DOHH2 (cell line): ENCODE results near the gene TMEM79.
A peak's percentile ranks its signal among the peaks of the same experiment; 100 is the strongest.

Source experiments
- H3F3A ChIP-seq: fragments of 200-600 bp; sonication (generic), shearing (Covaris generic); 2 replicates; pipeline ENCODE4 v1.6.0; 2016; ENCODE audit warnings: antibody characterized with exemption, mild to moderate bottlenecking; ENCODE audit not compliant: control insufficient read depth, insufficient read depth
- H3K27ac ChIP-seq: fragments of 200-600 bp; sonication (generic); 2 replicates; pipeline ENCODE4 v1.5.1; 2014; ENCODE audit warnings: low read depth, mild to moderate bottlenecking, low read length, moderate library complexity
- H3K27me3 ChIP-seq: fragments of 200-600 bp; sonication (generic); 2 replicates; pipeline ENCODE4 v1.6.1; 2014; ENCODE audit warnings: mild to moderate bottlenecking, low read length, mixed read lengths; ENCODE audit not compliant: control insufficient read depth
- H3K36me3 ChIP-seq: fragments of 200-600 bp; sonication (generic); 2 replicates; pipeline ENCODE4 v1.6.1; 2014; ENCODE audit warnings: mild to moderate bottlenecking, low read length, moderate library complexity, mixed read lengths; ENCODE audit not compliant: control insufficient read depth
- H3K4me1 ChIP-seq: fragments of 200-600 bp; sonication (generic); 2 replicates; pipeline ENCODE4 v1.6.1; 2014; ENCODE audit warnings: mild to moderate bottlenecking, low read length, mixed read lengths; ENCODE audit not compliant: control insufficient read depth
- H3K4me2 ChIP-seq: fragments of 200-600 bp; sonication (generic); 2 replicates; pipeline ENCODE4 v1.6.0; 2014; ENCODE audit warnings: mild to moderate bottlenecking, low read length, moderate library complexity
- H3K4me3 ChIP-seq: fragments of 200-600 bp; sonication (generic); 2 replicates; pipeline ENCODE4 v1.5.1; 2014; ENCODE audit warnings: mild to moderate bottlenecking, low read length, mixed read lengths
- H3K79me2 ChIP-seq: fragments of 200-600 bp; sonication (generic); 2 replicates; pipeline ENCODE4 v1.6.1; 2014; ENCODE audit warnings: mild to moderate bottlenecking, low read length, mixed read lengths; ENCODE audit not compliant: control insufficient read depth
- H3K9me2 ChIP-seq: fragments of 200-600 bp; sonication (generic); replicated peaks from 2 replicates; pipeline ENCODE4 v1.6.1; 2014; ENCODE audit warnings: mild to moderate bottlenecking, low read length, mixed read lengths; ENCODE audit not compliant: control insufficient read depth
- H3K9me3 ChIP-seq: fragments of 200-600 bp; sonication (generic); 2 replicates; pipeline ENCODE4 v1.6.1; 2014; ENCODE audit warnings: antibody characterized with exemption, low read length, mixed read lengths; ENCODE audit not compliant: control insufficient read depth, insufficient read depth
- H4K20me1 ChIP-seq: fragments of 200-600 bp; sonication (generic); 2 replicates; pipeline ENCODE4 v1.6.0; 2014; ENCODE audit warnings: low read depth, mild to moderate bottlenecking, antibody characterized with exemption, low read length, moderate library complexity; ENCODE audit not compliant: control insufficient read depth, insufficient read depth
- EZH2phosphoT487 ChIP-seq: fragments of 200-600 bp; sonication (generic); IDR thresholded peaks from 2 replicates; pipeline ENCODE4 v1.6.1; 2017; ENCODE audit warnings: borderline replicate concordance, mild to moderate bottlenecking, antibody characterized with exemption, low read length, moderate library complexity, mixed read lengths
- TF ChIP-seq, protein P1 (sequence below): fragments of 200-600 bp; sonication (generic); IDR thresholded peaks from one replicate; pipeline ENCODE4 v1.5.1; 2014; ENCODE audit warnings: antibody characterized with exemption, mild to moderate bottlenecking, low read depth, low read length; ENCODE audit not compliant: poor library complexity, severe bottlenecking

Gene TMEM79

DNA sequence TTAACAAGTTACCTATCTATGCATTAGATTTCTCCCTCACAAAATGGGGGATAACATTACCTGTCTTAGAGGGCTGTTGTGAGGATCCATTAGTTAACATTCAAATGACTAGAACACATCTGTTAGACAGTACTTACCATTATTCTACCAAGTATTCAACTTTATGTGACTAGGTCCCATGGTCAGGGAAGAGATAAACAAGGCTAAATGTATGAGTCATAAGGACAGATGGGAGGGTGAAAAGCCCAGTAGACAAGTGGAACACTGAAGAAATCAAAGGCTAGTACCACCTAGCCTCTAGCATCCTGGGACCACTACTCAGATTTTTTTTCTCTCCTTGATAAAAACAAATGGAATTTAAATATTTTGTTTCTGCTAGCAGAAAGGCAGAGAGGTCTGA lies 24.0 kb downstream of the TMEM79 start:
- no peak overlapping the region for H3K4me3 ChIP-seq
- H3K36me3 ChIP-seq: peaks cover 65% of the 10 kb centered on the region
- H3K27me3 ChIP-seq: no peaks in the 10 kb centered on the region
- no peak overlapping the region for H3K4me2 ChIP-seq
- no peaks in the 10 kb centered on the region for H3K79me2 ChIP-seq
- H4K20me1 ChIP-seq: no peaks in the 10 kb centered on the region
- TF ChIP-seq EZH2phosphoT487: no peak
- TF ChIP-seq, protein P1, sequence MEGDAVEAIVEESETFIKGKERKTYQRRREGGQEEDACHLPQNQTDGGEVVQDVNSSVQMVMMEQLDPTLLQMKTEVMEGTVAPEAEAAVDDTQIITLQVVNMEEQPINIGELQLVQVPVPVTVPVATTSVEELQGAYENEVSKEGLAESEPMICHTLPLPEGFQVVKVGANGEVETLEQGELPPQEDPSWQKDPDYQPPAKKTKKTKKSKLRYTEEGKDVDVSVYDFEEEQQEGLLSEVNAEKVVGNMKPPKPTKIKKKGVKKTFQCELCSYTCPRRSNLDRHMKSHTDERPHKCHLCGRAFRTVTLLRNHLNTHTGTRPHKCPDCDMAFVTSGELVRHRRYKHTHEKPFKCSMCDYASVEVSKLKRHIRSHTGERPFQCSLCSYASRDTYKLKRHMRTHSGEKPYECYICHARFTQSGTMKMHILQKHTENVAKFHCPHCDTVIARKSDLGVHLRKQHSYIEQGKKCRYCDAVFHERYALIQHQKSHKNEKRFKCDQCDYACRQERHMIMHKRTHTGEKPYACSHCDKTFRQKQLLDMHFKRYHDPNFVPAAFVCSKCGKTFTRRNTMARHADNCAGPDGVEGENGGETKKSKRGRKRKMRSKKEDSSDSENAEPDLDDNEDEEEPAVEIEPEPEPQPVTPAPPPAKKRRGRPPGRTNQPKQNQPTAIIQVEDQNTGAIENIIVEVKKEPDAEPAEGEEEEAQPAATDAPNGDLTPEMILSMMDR: no peak
- peaks cover 32% of the 10 kb centered on the region for H3F3A ChIP-seq
- no peak overlapping the region for H3K27ac ChIP-seq
- no peaks in the 10 kb centered on the region for H3K9me2 ChIP-seq
- H3K4me1 ChIP-seq: no peaks in the 10 kb centered on the region
- no peaks in the 10 kb centered on the region for H3K9me3 ChIP-seq

DNA sequence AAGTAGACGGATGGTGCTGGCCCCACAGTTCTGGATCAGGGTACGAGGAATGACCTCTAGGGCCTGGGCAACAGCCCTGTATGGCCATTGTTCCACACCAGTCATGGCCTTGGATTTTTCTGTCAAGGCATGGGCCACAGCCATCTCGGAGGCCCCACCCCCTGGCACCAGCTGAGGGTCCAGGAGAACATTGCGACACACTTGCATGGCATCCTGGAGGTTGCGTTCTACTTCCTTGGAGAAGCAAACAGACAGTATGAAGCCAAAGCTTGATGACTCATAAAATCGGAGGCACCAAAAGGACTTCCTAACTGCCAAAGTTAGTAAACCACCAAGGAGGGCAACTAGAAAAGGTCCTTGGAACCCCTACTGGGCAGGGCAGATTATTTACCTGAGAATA lies 26.8 kb downstream of the TMEM79 start:
- TF ChIP-seq, protein P1: no peak
- TF ChIP-seq EZH2phosphoT487: no peak
- Histone ChIP-seq H3K9me2 (no peaks in the 10 kb centered on the region), H3K4me2 (no peak overlapping the region), H3K4me3 (no peak overlapping the region), H4K20me1 (no peaks in the 10 kb centered on the region), H3K36me3 (peaks cover 87% of the 10 kb centered on the region), H3K27ac (no peak overlapping the region), H3F3A (peaks cover 18% of the 10 kb centered on the region), H3K4me1 (no peaks in the 10 kb centered on the region), H3K79me2 (no peaks in the 10 kb centered on the region), H3K27me3 (no peaks in the 10 kb centered on the region), H3K9me3 (no peaks in the 10 kb centered on the region)

DNA sequence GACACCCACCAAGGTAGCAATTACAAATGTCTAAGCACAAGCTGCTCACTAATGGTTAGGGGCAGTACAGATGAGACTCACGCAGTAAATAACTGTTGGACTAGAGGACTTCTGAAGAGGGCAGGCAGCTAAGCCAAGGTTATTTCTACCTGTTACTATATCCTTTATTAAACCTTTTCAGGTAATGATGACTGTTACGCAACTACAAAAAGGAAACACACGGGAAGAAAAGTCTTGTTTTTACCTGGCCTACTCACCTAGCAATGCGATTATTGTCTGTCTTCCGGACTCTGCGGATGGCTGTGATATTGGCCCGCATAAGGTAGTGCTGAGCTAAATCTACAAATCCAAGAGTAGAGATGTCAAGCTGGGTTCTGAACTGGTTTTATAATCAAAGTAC lies 32.8 kb downstream of the TMEM79 start:
- peaks cover 98% of the 10 kb centered on the region for H3K36me3 ChIP-seq
- H3F3A ChIP-seq: peaks cover 22% of the 10 kb centered on the region
- H3K4me1 ChIP-seq: no peaks in the 10 kb centered on the region
- no peaks in the 10 kb centered on the region for H3K27me3 ChIP-seq
- no peaks in the 10 kb centered on the region for H3K9me3 ChIP-seq
- H3K9me2 ChIP-seq: no peaks in the 10 kb centered on the region
- H3K79me2 ChIP-seq: peaks cover 3% of the 10 kb centered on the region
- no peak overlapping the region for H3K4me3 ChIP-seq
- H3K4me2 ChIP-seq: no peak overlapping the region
- no peak overlapping the region for H3K27ac ChIP-seq
- TF ChIP-seq, protein P1: no peak
- TF ChIP-seq EZH2phosphoT487: no peak
- peaks cover 11% of the 10 kb centered on the region for H4K20me1 ChIP-seq

DNA sequence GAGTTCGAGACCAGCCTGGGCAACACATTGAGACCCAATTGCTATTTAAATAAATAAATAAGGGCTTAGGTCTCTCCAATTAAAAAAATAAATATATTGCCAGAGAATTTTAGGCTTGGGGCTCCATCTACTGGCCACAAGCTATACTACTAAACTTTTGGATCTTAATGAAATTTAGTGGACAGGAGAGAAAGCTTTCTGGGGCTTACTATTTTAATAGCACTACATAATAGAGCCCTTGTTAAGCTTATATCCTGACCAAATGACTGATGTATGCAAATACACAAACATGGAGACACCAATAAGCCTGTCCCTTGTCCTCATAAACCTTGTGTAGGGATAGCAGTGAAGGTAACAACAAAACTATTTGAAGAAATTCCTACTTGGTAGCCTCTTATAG lies 35.5 kb downstream of the TMEM79 start:
- Histone ChIP-seq H3K27ac (no peak overlapping the region), H3K4me1 (no peaks in the 10 kb centered on the region), H3K27me3 (no peaks in the 10 kb centered on the region), H3K36me3 (peaks cover 91% of the 10 kb centered on the region), H3F3A (peaks cover 22% of the 10 kb centered on the region), H3K4me3 (no peak overlapping the region), H3K9me2 (no peaks in the 10 kb centered on the region), H3K4me2 (no peak overlapping the region), H4K20me1 (peaks cover 11% of the 10 kb centered on the region), H3K79me2 (peaks cover 7% of the 10 kb centered on the region), H3K9me3 (no peaks in the 10 kb centered on the region)
- no peak for TF ChIP-seq EZH2phosphoT487
- TF ChIP-seq, protein P1: peak; percentile 62
